H1 (cell line): Measurements from ENCODE around the gene CIRBP. TPM values are rescaled to one million over a fixed set of nuclear protein-coding genes. Genes with fewer than 3 reads are reported as not detected.

Experiments used
- CTCF ChIA-PET: fragments of 300-600 bp; sonication (Branson Sonifier 250); formaldehyde crosslinking; loops from one replicate; lab custom pipeline; 2021; ENCODE audit not compliant: partially characterized antibody; lab: Charles Lee
- POLR2A ChIA-PET: fragments of 300-600 bp; sonication (Branson Sonifier 250); formaldehyde crosslinking; loops from one replicate; lab custom pipeline; 2021; ENCODE audit warnings: inconsistent platforms; ENCODE audit not compliant: partially characterized antibody; lab: Charles Lee
- DNase-seq, 2 experiments: peaks; one replicate each; pipeline versions ENCODE4 v3.0.0 to v3.0.0-alpha.2; 2010 to 2022; ENCODE audit warnings: low spot score in 2 of 2, low read depth in 1 of 2, mixed read lengths in 1 of 2
- FAIRE-seq: peaks from 2 replicates; lab custom pipeline; 2011; peaks lifted over from hg19 to GRCh38; lab: Jason Lieb, UNC
- H2AFZ ChIP-seq: 2 replicates; pipeline ENCODE4 v1.8.1; 2012; ENCODE audit warnings: low read length, inconsistent platforms
- H2AK5ac ChIP-seq: 2 replicates; pipeline ENCODE4 v1.6.1; 2013; ENCODE audit warnings: low read depth, low read length
- H2BK120ac ChIP-seq: replicated peaks from 2 replicates; pipeline ENCODE3; 2013; ENCODE audit warnings: low read depth, low read length, inconsistent platforms
- H2BK12ac ChIP-seq: 2 replicates; pipeline ENCODE4 v1.6.1; 2013; ENCODE audit warnings: low read depth, low read length
- H2BK15ac ChIP-seq: 2 replicates; pipeline ENCODE4 v1.6.1; 2013; ENCODE audit warnings: low read length
- H2BK20ac ChIP-seq: 2 replicates; pipeline ENCODE4 v1.6.1; 2013; ENCODE audit warnings: low read length
- H2BK5ac ChIP-seq: 2 replicates; pipeline ENCODE4 v1.6.1; 2013; ENCODE audit warnings: low read depth, low read length
- H3K14ac ChIP-seq: 2 replicates; pipeline ENCODE4 v1.6.1; 2013; ENCODE audit warnings: inconsistent platforms; ENCODE audit not compliant: insufficient read length
- H3K18ac ChIP-seq: 2 replicates; pipeline ENCODE4 v1.6.1; 2013; ENCODE audit warnings: low read length; ENCODE audit errors: extremely low read depth
- H3K23ac ChIP-seq: 2 replicates; pipeline ENCODE4 v1.6.1; 2013; ENCODE audit warnings: inconsistent platforms; ENCODE audit not compliant: insufficient read length
- H3K23me2 ChIP-seq: 2 replicates; pipeline ENCODE4 v1.6.1; 2013; ENCODE audit warnings: low read depth, low read length
- H3K27ac ChIP-seq: 2 replicates; pipeline ENCODE4 v1.6.1; 2011; ENCODE audit warnings: low read depth, low read length, inconsistent platforms
- H3K27me3 ChIP-seq, 4 experiments: replicated peaks in 1 of 4; 1 replicate in 1 of 4; 2 replicates in 3 of 4; pipeline versions ENCODE4 v1.6.1 to v1.8.1; 2011 to 2013; ENCODE audit warnings: low read length in 3 of 4, mild to moderate bottlenecking in 3 of 4, inconsistent platforms in 2 of 4, mixed read lengths in 2 of 4, moderate library complexity in 1 of 4; ENCODE audit not compliant: control insufficient read depth in 3 of 4, insufficient read depth in 3 of 4; ENCODE audit errors: extremely low read depth in 1 of 4
- H3K36me3 ChIP-seq, 4 experiments: 2 replicates each; pipeline versions ENCODE4 v1.6.1 to v1.8.1; 2011 to 2013; ENCODE audit warnings: mild to moderate bottlenecking in 4 of 4, low read length in 3 of 4, moderate library complexity in 2 of 4, control low read depth in 1 of 4, inconsistent platforms in 1 of 4; ENCODE audit not compliant: insufficient read depth in 4 of 4, control insufficient read depth in 2 of 4
- H3K4ac ChIP-seq: replicated peaks from 2 replicates; pipeline ENCODE3; 2013; ENCODE audit warnings: low read length, low read depth, mixed read lengths, inconsistent platforms; ENCODE audit not compliant: insufficient read length
- H3K4me1 ChIP-seq, 4 experiments: replicated peaks in 1 of 4; 1 replicate in 1 of 4; 2 replicates in 3 of 4; pipeline versions ENCODE4 v1.6.1 to v1.8.1; 2011 to 2013; ENCODE audit warnings: low read length in 3 of 4, inconsistent platforms in 2 of 4, mixed read lengths in 1 of 4; ENCODE audit not compliant: insufficient read depth in 4 of 4, control insufficient read depth in 3 of 4
- H3K4me2 ChIP-seq, 2 experiments: 2 replicates each; pipeline versions ENCODE4 v1.6.1 to v1.8.1; 2011 to 2013; ENCODE audit warnings: low read depth in 2 of 2, low read length in 2 of 2, control low read depth in 1 of 2, inconsistent platforms in 1 of 2, mild to moderate bottlenecking in 1 of 2; ENCODE audit not compliant: insufficient read depth in 1 of 2
- H3K4me3 ChIP-seq, 4 experiments: fragments of 200-600, 300-600 bp in 1 of 4; sonication (generic), shearing (Covaris generic), sonication (Bioruptor Twin) in 1 of 4; 2 replicates each; pipeline versions ENCODE4 v1.5.1 to v1.8.1; 2011 to 2016; ENCODE audit warnings: low read length in 4 of 4, low read depth in 3 of 4, control low read depth in 2 of 4, inconsistent platforms in 2 of 4, mild to moderate bottlenecking in 2 of 4, mixed read lengths in 1 of 4, moderate library complexity in 1 of 4; ENCODE audit not compliant: insufficient read depth in 2 of 4; ENCODE audit errors: extremely low read depth in 1 of 4
- H3K56ac ChIP-seq: replicated peaks from 2 replicates; pipeline ENCODE3; 2013; ENCODE audit warnings: low read depth, mild to moderate bottlenecking, mixed read lengths, low read length, inconsistent platforms; ENCODE audit not compliant: insufficient read length
- H3K79me1 ChIP-seq: 2 replicates; pipeline ENCODE4 v1.6.1; 2013; ENCODE audit warnings: low read depth, low read length, control low read depth
- H3K79me2 ChIP-seq, 2 experiments: 2 replicates each; pipeline versions ENCODE4 v1.6.1 to v1.8.1; 2012 to 2013; ENCODE audit warnings: low read length in 2 of 2, mild to moderate bottlenecking in 2 of 2, inconsistent platforms in 1 of 2; ENCODE audit not compliant: insufficient read depth in 2 of 2, control insufficient read depth in 1 of 2
- H3K9ac ChIP-seq, 4 experiments: replicated peaks in 1 of 4; 1 replicate in 1 of 4; 2 replicates in 3 of 4; pipeline versions ENCODE4 v1.6.1 to v1.8.1; 2011 to 2013; ENCODE audit warnings: low read depth in 3 of 4, low read length in 3 of 4, control low read depth in 2 of 4, mild to moderate bottlenecking in 2 of 4, moderate library complexity in 2 of 4, inconsistent platforms in 1 of 4; ENCODE audit errors: extremely low read depth in 1 of 4
- H3K9me3 ChIP-seq, 2 experiments: 2 replicates each; pipeline versions ENCODE4 v1.6.1 to v1.8.1; 2012 to 2013; ENCODE audit warnings: mild to moderate bottlenecking in 2 of 2, moderate library complexity in 2 of 2, control low read depth in 1 of 2, inconsistent platforms in 1 of 2, low read depth in 1 of 2, low read length in 1 of 2, mixed read lengths in 1 of 2; ENCODE audit not compliant: insufficient read depth in 2 of 2
- H4K20me1 ChIP-seq, 2 experiments: replicated peaks in 1 of 2; 2 replicates each; pipeline versions ENCODE3 to v1.8.1; 2011 to 2013; ENCODE audit warnings: inconsistent platforms in 2 of 2, low read length in 2 of 2, mild to moderate bottlenecking in 1 of 2; ENCODE audit not compliant: insufficient read depth in 2 of 2, control insufficient read depth in 1 of 2
- H4K5ac ChIP-seq: 2 replicates; pipeline ENCODE4 v1.6.1; 2013; ENCODE audit warnings: low read length, low read depth, mixed read lengths, inconsistent platforms; ENCODE audit not compliant: insufficient read length
- H4K8ac ChIP-seq: 2 replicates; pipeline ENCODE4 v1.8.0; 2013; ENCODE audit warnings: mild to moderate bottlenecking, moderate library complexity, low read length, inconsistent platforms; ENCODE audit not compliant: insufficient read depth; ENCODE audit errors: extremely low read depth
- H4K91ac ChIP-seq: replicated peaks from 2 replicates; pipeline ENCODE3; 2013; ENCODE audit warnings: low read length, mixed read lengths, inconsistent platforms; ENCODE audit not compliant: insufficient read length
- GABPA ChIP-seq: IDR thresholded peaks from 2 replicates; pipeline ENCODE4 v1.6.1; 2011; ENCODE audit warnings: mild to moderate bottlenecking, low read length, moderate library complexity, borderline replicate concordance; ENCODE audit not compliant: insufficient read depth
- WGBS, 2 experiments: shearing (Covaris generic) in 1 of 2; methylation state at CpG; one replicate each; pipeline versions ENCODE4 v1.1.6 to v1.1.7; 2013 to 2015; ENCODE audit warnings: low lambda C conversion rate in 2 of 2, mixed read lengths in 2 of 2, inconsistent platforms in 1 of 2, low coverage in 1 of 2, missing lambda C conversion rate in 1 of 2; ENCODE audit not compliant: insufficient replicate concordance in 2 of 2, insufficient coverage in 1 of 2, insufficient read length in 1 of 2; ENCODE audit errors: extremely low coverage in 1 of 2, missing lambda C conversion rate in 1 of 2; 5-methylcytosine and 5-hydroxymethylcytosine counted together
- polyA plus RNA-seq, 7 experiments: library from polyadenylated mRNA; depleted of rRNA in 3 of 7; stranded (reverse) in 5 of 7; unstranded in 2 of 7; fragments of >200 nt in 5 of 7; fragments of 200-250 nt in 2 of 7; gene quantifications; 1 replicate in 5 of 7; 2 replicates in 1 of 7; 4 replicates in 1 of 7; pipeline versions ENCODE4 v1.2.1 to v1.2.3, GENCODE V29; 2011 to 2013; ENCODE audit warnings: missing spikeins in 2 of 7, mixed read lengths in 2 of 7
- total RNA-seq: library from RNA; stranded (reverse); fragmentation: NEBNext Ultra II Directional; extraction: Animal tissue kit (Norgen Biotek cat#: 25700); gene quantifications from 2 replicates; pipeline ENCODE4 v1.2.1, GENCODE V29; 2021

Gene CIRBP
- total and polyA plus RNA-seq, 2 of the 8 experiments (the other 6 are each of a cell fraction or from before 2014, with no cell fraction given), result 175 to 199 TPM

DNA sequence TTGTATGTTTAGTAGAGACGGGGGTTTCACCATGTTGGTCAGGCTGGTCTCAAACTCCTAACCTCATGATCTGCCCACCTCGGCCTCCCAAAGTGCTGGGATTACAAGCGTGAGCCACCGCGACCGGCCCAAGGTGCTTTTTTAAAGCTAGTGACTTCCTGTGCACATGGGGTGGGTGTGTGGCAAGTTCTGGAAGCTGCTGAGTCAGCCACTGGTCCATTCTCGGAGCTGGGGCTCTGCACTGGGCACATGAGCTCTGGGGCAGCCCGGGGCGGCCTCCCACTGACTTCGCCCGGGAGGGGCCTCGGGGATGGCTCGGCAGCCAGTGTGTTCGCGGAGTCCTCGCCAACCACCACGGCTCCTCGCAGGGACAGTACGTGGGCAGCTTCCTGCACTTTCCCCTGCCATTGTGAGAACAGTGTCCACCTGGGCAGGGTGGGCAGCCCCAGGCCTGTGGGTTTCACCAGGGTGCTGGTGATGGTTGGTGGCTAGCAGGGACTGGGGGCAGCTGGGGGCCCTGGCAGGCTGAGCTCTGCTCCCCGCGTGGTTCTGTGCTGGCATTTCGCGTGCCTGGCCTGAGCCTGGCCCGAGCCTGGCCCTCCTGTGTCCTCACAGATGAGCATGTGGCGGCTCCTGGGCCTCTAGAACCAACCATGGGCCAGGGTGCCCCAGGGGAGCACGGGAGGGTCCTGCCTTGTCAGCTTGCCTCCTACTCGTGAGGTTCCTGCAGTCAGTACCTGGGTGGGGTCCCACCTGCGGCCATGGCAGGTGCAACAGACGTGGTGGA, 43.5 kb upstream of the CIRBP start:
- no peak overlapping the region for H2BK5ac ChIP-seq
- peaks cover 13 to 19% of the 10 kb centered on the region in 2 experiments for H4K20me1 ChIP-seq
- H3K27ac ChIP-seq, result no peak overlapping the region
- no peak overlapping the region for H2AFZ ChIP-seq
- no peaks in the 10 kb centered on the region; a peak in 2 of 7 replicates for H3K4me1 ChIP-seq
- no peak overlapping the region for H2AK5ac ChIP-seq
- WGBS, 2 experiments, result 90% methylated on average over 27 of the region's 29 CpGs; no CpG with 5 or more reads in 1 of the 2 experiments
- no peak overlapping the region for H4K5ac ChIP-seq
- no peaks in the 10 kb centered on the region for H3K23me2 ChIP-seq
- H3K36me3 ChIP-seq, result peaks cover 0 to 70% (median 2%) of the 10 kb centered on the region in 4 experiments; a peak in 4 of 8 replicates
- H2BK20ac ChIP-seq, result no peak overlapping the region
- no peak overlapping the region for H4K91ac ChIP-seq
- no peak overlapping the region for H3K4ac ChIP-seq
- H3K18ac ChIP-seq, result no peak overlapping the region
- ChIA-PET POLR2A (interaction anchor here (0.9 to 1.7 kb wide), 12 partner anchors 8 to 229 kb away, joined by 3 to 6 read pairs (median 4); partner anchors contain the start of genes ATP5F1D, CBARP, CNN2 and GPX4), CTCF (interaction anchor here (0.6 to 2.0 kb wide), 14 partner anchors 8 to 247 kb away, joined by 3 to 14 read pairs (median 3); partner anchors contain the start of gene CBARP)
- no peak overlapping the region for H2BK12ac ChIP-seq
- no peak overlapping the region for H2BK15ac ChIP-seq
- no peak overlapping the region for H2BK120ac ChIP-seq
- H3K79me1 ChIP-seq, result no peaks in the 10 kb centered on the region; the same call in 1 of the 2 replicates
- H4K8ac ChIP-seq, result no peak overlapping the region; the same call in 1 of the 2 replicates
- H3K79me2 ChIP-seq, result no peaks in the 10 kb centered on the region
- H3K56ac ChIP-seq, result no peak overlapping the region
- H3K9me3 ChIP-seq, result no peaks in the 10 kb centered on the region
- H3K23ac ChIP-seq, result no peak overlapping the region
- DNase-seq (peak in 1 of 2 experiments; percentile 43), FAIRE-seq (no peak)
- H3K14ac ChIP-seq, result no peak overlapping the region
- H3K4me2 ChIP-seq, result no peak overlapping the region
- H3K9ac ChIP-seq, result peak overlapping the region in 1 of 4 experiments; percentile 22; a peak in 2 of 7 replicates
- H3K27me3 ChIP-seq, result no peaks in the 10 kb centered on the region
- no peak overlapping the region for H3K4me3 ChIP-seq
- no peak for TF ChIP-seq GABPA
